HG03139 (cell line): ENCODE measurements around the gene CLCNKB.

Experiments
- ATAC-seq: cut with Tn5 transposase; IDR thresholded peaks from one replicate; pipeline ENCODE4 v1.9.1; 2021; ENCODE audit not compliant: unreplicated experiment

CLCNKB gene

DNA sequence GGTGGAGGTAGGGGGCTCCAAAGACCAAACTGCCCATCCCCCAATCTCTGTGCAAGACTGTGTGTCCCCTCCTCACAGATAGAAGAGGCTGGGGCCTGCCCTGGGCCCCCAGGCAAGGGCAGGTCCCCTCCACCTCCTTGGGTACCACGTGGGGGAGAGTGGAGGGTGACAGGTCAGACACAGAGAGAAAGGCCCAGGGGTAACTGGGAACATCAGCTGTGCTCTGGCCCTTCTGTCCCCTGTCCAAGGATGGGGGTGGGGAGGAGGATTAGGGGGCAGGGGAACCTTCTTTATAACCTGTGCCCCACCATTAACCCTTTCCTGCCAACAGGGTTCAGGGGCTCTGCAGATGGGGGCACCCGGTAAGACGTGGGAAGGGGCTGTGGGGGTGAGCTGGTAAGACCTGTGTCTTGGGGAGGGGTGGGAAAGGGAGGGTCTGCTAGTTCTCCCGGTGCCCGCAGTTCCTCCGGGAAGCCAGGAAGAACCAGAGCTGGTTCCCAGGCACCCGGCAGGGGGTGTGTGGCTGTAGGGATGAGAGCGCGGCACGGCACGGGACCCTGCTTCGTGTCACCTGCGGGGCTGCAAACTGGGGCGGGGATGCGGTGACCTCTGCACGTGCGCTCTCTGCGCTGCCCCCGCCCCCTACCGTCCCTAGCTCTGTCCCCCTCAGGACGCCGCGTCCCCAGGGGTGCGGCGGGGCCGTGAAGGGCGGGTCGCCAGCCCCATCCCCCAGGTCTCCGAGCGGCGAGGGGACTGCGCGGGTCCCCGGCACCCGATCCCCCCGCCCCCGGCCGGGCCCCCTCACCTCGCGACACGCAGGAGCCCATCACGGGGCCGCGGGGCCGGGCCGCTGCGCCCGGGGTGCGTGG is 29.3 kb downstream of the CLCNKB start:
- no peak for ATAC-seq

DNA sequence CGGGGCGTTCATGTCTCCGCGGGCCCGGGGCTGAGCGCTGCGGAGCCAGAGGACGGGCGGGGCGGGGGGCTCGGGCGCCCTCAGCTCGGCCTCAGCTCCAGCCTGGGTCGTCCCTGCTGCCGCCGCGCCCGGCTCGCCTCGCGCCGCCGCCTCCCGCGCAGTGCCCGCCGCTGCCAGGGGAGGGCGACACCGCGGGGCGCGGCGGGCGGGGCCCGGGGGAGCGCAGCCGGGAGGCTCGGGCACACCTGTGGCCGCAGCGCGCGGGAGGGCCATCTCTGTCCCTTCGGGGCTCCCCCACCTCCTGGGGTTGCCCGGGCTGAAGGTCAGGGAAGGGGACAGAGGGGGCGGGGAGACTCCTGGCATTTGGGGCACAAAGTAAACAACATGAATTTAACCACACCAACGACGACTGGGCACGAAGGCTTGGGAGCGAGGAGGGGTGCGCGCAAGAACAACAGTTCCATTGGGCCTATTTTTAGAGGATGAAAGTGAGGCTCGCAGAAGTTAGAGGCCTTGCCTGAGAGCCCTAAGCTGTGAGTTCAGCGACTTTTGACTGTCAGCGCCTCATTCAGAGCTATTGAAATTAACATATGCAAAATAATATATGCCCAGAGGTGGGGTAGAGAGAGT is 30.0 kb downstream of the CLCNKB start, which contains the start of gene FAM131C:
TSS of gene FAM131C (minus strand) at position 162 of the 630 bp plus-strand sequence. CDS start 209 bp downstream, outside the sequence.
- no peak for ATAC-seq

DNA sequence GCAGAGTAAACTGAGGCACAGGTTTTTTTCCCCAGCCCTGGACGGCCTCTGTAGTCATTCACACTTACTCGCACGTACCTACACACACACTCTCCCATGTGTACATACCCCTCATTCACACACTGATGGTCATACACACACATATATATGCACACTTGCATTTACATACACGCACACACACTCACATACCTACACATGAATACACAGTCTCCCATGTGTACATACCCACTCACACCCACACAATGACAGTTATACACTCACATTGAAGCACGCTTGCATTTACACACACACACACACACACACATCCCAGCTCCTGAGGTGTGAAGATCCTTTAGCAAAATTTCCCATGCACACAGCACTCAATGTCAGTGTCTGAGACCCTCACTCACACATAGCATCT is 30.6 kb downstream of the CLCNKB start:
- ATAC-seq, result no peak

DNA sequence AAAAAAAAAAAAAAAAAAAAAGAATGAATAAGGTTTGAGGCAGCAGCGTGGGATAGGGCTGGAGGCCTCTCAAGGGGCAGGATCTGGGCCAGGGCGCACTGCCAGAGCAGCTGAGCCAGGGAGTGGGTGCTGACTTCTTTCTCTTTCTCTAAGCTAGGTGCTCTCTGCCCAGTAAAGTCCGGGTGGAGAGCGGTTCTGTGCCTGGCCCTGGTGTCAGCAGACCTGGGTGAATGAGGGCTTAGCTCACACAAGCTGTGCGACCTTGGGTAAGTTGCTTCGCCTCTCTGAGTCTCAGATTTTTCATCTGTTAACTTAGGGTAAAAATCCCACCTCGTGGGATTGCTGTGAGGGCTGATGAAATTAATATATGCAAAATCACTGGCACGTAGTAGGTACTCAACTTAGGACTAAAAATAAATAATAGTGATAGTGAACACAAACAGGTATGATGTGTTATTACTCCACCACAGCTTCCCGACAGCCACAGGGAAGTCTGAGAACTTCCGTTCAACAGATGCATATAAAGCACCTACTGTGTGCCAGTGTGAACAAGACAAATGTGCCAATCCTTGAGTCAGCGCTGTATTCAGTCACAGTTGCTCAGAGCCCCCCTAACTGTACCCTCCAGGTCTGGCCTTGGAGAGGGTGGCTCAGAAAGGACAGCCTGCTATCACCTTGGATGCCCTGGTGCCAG is 31.9 kb downstream of the CLCNKB start:
- ATAC-seq, result no peak

DNA sequence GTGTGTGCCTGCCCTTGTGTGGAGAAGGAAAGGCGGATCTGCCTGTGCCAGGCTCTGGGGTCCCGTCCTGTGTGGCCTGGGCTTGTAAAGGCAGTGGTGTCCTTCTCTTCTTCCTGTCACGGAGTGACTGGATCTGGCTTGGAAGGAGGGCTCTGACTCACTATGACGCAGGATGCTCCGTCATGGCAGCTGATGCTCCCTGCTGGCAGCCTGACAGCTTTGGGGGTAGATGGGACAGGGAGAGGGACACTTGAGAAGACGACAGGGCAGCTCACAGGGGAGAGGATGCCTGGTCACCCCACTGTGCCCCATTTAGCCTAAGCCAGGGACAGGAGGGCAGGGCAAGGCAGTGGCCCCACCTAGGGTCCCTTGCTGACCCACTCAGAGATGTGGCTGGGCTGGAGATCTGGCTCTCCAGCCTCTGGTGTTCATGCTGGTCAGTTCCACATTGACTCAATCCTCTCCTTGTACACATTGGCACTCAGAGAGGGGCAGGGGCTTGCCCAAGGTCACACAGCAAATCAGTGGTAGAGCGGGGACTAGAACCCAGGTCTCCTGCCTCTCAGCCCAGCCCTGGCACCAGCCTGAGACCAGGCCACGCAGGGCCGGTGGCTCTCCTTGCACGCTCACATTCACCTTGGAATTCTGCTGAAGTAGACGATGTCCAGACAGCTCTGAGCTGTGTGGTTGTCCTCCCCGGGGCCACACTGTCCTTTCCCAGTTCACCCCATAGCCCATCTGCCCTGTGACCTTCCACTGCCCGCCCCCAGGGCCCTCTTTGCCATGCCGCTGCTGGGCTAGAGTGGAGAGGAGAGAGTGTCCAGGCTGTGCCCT is 32.7 kb downstream of the CLCNKB start:
- ATAC-seq, result no peak

DNA sequence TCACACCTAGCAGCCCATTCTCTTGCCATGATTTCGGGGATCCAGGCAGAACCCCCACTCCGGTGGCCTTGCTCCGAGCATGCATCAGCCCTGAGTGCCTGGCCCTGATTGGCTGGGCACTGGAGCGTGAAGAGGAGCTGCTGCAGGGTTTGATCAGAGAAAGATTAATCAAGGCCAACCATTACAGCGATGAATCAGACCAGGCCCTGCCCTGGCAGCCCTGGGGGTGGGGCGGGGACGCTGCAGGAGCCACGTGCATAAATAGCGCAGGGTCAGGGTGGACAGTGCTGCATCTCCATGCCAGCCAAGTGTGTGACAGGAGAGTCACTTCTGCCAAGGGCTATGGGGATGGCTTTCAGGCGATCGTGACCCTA is 33.3 kb downstream of the CLCNKB start:
- no peak for ATAC-seq

DNA sequence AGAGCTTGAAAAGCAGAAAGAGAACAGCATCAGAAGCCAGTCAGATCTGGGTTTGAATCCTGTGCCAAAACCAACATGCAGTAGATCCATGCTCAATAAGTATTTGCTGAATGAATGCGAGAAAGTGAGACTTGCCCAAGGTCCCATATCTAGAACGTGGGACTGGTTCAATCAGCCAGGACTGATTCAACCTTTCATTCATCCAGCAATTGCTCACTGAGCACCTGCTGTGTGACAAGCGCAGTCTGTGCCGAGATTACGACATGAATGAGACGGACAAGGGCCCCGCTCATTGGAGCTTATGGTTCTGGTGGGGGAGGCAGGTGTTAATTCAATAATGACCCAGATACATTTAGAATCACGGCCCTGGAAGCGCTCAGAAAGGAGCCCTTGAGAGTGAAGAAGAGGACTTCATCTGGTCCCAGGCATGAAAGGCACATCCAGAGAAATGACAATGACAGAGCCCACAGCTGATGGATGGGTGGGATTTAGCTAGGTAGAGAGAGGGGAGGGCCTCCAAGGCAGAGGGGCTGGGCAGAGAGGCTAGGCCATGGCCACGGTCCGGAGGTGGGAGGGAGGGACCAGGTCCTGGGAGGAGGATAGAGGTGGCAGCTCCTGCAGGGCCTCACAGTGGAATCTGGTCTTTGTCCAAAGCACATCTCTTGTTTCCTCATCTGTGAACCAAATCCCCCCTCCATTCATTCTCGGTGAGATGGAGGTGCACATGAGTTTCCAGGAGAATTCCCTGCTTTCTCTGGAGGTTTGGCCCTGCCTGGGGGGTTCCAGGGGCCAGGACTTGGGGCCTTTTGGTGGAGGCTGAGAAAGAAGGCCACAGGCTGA is 34.0 kb downstream of the CLCNKB start:
- ATAC-seq, result no peak

DNA sequence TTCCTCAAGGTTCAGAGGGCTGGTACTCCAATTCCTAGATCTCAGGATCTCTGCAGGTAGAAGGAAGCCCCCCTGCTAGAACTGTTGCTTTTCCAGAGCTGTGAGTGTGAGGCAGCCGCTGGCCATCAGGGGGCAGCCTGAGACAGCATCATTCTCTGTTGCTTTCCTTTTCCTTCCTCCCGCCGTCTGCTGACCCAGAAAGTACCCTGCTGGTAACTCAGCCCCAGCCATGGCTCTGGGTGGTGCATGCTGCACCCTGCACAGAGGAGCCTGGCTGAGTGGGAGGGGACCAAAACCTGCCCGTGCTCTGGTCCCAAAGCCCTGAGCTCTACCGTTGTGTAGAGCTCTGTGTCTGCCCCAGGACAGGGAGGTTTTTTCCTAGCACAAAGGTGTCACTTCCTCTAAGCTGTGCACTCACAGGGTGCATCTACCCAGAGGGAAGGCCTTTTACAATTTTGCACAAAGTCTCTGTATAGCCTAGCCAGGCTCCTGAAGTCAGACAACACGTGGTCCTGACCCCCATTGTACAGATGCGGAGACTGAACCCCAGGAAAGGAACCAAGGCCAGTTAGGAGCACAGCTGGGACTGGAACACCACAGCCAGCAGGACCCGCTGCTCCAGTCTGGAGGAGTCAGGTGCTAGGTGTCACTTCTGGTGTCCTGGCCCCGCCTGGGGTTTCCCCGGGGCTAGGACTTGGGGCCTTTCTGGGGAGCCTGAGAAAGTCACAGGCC is 35.5 kb downstream of the CLCNKB start:
- ATAC-seq, result peak; percentile 54

DNA sequence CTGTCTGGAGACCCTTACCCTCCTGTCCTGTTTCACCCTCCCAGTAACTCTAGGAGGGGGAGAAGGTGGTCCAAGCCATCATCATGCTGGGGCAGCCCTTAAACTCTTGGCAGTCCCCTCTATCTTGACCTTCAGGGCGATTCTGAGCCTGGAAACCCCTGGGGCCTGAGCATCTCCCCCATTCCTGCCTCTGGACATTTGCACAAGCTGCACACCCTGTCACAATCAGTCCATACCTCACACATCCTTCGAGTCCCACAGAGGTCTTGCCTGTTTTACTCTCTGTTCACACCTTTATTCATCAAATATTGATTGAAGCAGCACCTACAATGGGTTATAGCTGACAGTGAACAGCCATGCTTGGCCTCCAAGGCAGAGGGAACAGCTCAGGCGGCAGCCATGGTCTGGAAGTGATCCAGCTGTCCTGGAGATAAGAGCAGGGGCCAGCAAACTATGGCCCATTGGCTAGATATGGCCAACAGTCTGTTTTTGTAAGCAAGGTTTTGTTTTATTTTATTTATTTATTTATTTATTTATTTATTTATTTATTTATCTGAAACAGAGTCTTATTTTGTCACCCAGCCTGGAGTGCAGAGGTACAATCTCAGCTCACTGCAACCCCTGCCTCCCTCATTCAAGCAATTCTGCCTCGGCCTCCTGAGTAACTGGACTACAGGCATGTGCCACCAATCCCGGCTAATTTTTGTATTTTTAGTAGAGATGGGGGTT is 37.0 kb downstream of the CLCNKB start:
- no peak for ATAC-seq

DNA sequence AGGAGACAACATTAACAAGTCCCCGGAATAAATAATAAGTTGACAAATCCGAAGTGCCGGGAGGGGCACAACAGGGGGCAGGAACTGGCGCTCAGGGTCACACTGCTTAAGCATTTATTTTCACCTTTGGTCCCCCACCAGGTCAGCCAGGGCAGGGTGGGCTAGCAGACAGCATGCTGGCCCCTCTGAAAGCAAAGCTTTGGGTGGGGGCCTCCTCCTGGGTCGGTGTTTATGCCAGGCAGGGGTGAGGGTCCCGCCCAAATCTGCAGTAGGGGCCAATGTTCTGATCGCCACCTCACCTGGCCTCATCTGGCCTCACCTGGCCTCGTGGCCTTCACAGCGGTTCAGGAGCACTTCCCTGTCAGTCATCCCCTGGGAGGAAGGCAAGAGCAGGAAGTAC is 38.1 kb downstream of the CLCNKB start:
- ATAC-seq, result no peak

DNA sequence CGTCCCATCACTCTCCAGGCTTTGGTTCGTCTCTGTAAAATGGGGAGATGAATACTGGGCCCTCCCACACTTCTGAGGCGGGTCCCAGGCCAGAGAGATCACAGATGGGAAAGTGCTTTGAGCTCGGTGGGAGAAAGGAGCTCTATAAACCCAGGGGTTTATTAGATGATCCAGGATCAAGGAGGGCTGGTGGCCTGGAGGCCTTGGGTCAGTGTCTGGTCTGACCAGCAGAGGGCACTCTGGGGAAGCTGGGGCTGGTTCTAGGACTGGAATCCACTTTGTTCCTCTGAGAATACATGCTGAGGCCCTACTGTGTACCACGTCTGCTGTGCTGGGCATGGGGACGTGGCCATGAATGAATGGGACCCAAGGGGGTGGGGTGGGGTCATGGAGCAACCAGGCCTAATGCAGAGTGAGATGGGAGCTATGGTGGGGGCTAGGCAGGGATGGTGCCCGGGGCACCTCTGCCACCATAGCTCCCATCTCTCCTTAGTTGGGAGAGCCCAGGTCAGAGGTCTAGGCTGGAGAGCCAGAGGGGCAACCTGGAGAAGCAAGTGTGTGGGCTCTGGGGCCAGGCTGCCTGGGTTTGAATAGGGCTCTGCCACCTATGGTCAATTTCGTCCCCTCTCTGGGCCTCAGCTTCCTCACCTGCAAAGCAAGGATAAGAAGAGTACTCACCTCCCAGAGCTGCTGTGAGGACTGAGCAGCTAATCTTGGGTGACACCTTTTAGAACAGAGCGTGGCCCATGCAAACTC is 38.9 kb downstream of the CLCNKB start:
- no peak for ATAC-seq

DNA sequence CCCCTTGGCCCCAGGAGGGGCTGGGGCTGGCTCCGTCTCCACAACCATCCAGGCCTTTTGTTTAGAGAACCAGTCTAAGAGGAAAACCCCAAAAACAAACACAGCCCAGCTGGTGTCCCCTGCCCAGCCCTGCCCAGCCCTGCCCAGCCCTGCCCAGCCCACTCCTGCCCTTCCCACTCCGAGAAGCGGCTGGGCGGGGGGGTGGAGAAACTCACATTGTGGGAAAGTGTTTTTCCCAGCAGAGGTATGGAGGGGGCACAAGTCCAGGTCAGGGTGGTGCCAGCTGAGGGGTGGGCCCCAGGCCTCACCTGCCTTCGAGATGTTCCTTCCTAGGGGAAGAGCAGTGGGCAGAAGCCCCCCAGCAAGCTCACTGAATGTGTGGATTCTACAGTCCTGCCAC is 39.9 kb downstream of the CLCNKB start:
- no peak for ATAC-seq

DNA sequence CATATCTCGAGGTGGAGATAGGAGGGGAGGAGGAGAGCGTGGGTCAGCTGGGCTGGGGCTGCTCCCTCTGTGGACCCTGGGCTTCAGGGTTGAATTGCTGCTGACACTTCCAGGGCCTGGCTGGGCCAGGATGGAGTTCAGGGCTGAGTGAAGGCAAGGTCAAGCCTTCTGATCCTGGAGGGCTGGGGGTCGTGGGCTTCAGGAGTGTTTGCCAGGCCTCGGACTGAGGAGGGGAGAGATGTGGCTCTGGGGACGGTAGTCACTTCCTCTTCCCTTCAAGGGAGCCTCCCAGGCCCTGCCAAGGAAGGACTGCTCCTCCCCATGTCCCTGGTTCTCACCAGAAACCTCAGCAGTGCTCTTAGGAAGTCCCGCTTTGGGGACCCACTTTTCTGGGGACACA is 41.9 kb downstream of the CLCNKB start:
- ATAC-seq, result no peak

DNA sequence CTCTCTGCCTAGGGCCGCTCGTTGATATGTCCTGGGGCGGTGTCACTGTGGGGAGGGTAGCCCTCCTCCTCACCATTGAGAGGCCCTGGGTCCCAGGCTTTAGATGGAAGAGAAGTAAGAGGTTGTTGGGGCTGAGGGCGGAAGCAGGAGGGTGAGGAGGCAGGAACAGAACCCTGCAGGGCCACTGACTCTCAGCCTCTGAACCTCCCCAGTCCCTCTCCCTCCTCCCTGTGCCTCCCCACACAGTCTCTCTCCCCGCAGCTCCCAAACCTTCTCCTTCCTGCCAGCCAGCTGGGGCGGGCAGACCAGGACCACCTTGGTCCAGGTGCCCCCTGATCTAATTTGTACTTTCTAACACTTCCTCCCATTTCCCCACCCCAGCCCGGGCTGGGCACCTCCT is 44.2 kb downstream of the CLCNKB start:
- ATAC-seq, result no peak

DNA sequence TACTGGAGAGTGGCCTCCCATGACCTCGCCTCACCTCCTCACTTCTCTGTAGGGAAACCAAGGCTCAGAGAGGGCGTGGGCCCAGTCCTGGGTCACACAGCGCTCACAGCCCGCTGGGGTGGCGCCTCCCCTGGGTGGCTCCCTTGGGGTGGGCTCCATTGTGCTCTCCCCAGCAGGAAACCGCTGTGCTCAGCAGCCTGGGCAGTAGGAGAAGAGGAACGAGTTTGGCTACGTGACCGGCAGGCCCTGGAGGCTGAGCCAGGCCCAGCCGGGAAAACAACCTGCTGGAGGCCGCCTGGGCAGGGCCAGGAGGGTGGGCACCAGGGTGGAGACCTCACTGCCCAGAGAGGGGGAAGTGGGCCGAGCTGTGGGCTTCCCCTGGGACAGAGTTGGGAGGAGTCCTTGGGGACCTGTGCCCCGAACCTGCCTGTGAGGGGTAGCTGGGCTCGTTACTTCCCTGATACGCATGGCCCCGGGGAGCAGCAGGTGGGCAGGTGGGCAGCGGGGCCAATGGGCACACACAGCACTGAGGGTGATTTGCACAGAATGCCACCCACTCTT is 44.8 kb downstream of the CLCNKB start:
- no peak for ATAC-seq

DNA sequence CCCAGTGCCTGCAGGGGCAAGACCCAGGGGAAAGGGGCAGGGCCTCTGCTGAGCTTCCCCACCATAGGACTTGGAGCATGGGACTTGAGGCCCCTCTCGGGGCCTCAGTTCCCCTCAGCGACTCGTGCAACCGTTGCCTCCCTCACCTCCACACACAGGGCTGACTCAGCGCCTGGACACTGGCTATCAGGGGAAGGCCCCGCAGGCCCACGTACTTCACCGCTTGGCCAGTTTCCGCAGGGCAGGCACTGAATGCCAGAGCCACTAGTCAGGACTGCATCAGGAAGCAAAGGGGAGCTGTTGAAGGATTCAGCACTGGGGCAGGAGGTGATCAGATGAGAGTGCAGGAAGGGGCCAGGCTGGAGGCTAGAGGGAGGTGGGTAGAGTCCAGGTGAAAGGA is 45.4 kb downstream of the CLCNKB start:
- no peak for ATAC-seq

DNA sequence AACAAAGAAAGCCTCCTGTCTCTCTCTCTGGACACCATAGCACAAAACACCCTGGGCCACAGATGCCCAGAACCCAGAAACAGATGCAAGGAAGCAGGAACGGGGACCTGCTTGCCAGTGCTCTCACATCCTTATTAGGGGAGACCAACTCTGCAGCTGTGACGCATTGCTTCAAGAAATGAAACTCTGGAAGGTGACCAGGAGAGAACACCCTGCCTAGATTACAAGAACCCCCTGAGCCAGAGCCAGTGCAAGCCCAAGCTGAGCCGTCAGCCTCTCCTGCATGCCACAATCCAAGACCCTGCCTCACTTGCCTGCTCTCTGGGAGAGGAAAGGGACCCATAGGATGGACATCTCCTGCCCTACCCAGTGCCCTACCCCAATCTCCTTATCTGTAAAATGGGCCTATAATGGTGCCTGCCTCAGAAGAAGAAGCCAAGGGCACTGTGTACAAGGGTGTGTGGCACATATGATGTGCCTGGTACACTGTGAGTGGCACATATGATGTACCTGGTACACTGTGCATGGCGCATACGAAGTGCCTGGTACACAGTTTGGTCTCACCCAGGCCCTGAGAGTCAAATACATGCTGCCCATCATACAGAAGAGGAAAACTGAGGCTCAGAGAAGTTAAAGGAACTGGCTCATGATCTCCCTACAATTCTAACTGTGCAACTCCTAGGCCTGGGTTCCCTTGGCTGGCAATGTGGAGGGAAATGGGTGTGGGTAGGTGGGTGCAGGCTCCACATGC is 46.7 kb downstream of the CLCNKB start:
- ATAC-seq, result no peak
